OCI-LY3 (cell line): ENCODE results near the gene DCBLD1.

ENCODE experiments used
- H2AFZ ChIP-seq: fragments of 200-600, 300-600 bp; shearing (Covaris generic); 2 replicates; pipeline ENCODE4 v1.6.0; 2014; ENCODE audit warnings: antibody characterized with exemption, low read depth, low read length
- H3K27ac ChIP-seq: fragments of 200-600, 300-600 bp; sonication (generic); 2 replicates; pipeline ENCODE4 v1.5.1; 2014; ENCODE audit warnings: mild to moderate bottlenecking, low read length, moderate library complexity, mixed read lengths
- H3K27me3 ChIP-seq: fragments of 200-600, 300-600 bp; sonication (generic); 2 replicates; pipeline ENCODE4 v1.6.1; 2014; ENCODE audit warnings: low read depth, low read length, mixed read lengths
- H3K36me3 ChIP-seq: fragments of 200-600, 300-600 bp; sonication (generic); replicated peaks from 2 replicates; pipeline ENCODE3; 2014; ENCODE audit warnings: low read depth, low read length, mixed read lengths
- H3K4me1 ChIP-seq: fragments of 300-600, 200-600 bp; sonication (generic); 2 replicates; pipeline ENCODE4 v1.6.1; 2014; ENCODE audit warnings: low read length, mixed read lengths
- H3K4me2 ChIP-seq: fragments of 200-600, 300-600 bp; sonication (generic); 2 replicates; pipeline ENCODE4 v1.6.1; 2014; ENCODE audit warnings: low read length, mixed read lengths
- H3K4me3 ChIP-seq: fragments of 300-600, 200-600 bp; sonication (generic); 2 replicates; pipeline ENCODE4 v1.5.1; 2014; ENCODE audit warnings: antibody characterized with exemption, mild to moderate bottlenecking, low read length, moderate library complexity
- H3K79me2 ChIP-seq: fragments of 300-600, 200-600 bp; shearing (Covaris generic); 2 replicates; pipeline ENCODE4 v1.6.1; 2014; ENCODE audit warnings: mild to moderate bottlenecking, low read length, mixed read lengths
- H3K9ac ChIP-seq: fragments of 300-600, 200-600 bp; shearing (Covaris generic); 2 replicates; pipeline ENCODE4 v1.6.0; 2014; ENCODE audit warnings: mild to moderate bottlenecking, low read length, moderate library complexity
- H3K9me3 ChIP-seq: fragments of 200-600, 300-600 bp; shearing (Covaris generic); 2 replicates; pipeline ENCODE4 v1.6.1; 2014; ENCODE audit warnings: low read length, mixed read lengths; ENCODE audit not compliant: insufficient read depth
- H4K20me1 ChIP-seq: fragments of 200-600, 300-600 bp; sonication (generic); 2 replicates; pipeline ENCODE4 v1.6.1; 2016; ENCODE audit warnings: low read length, mixed read lengths; ENCODE audit not compliant: insufficient read depth
- EZH2phosphoT487 ChIP-seq: fragments of 200-600 bp; shearing (Covaris generic); IDR thresholded peaks from 2 replicates; pipeline ENCODE4 v1.6.1; 2018; ENCODE audit warnings: antibody characterized with exemption, mixed run types, low read depth
- TF ChIP-seq, protein P1 (sequence below): fragments of 200-600, 300-600 bp; sonication (generic); IDR thresholded peaks from 2 replicates; pipeline ENCODE4 v1.5.1; 2014; ENCODE audit warnings: antibody characterized with exemption, low read length, low read depth

The DCBLD1 gene

DNA sequence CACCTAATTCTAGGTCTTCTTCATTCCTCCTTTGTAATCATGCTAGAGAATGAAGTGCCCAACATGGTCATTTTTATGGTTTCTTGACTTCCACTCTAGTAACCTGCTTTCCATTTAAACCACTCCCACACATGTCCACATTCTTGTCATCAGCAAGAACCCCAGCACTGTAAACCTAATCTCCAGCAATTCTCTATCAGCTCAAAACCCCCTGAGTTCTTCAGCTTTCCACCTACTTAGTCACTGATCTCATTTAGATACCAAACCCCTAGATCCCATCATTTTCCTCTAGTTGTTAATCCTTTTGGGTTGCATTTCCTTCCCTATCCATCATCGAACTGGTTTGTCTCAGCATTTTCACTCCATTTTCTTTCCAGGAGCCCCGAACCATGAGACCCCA lies 70.1 kb downstream of the DCBLD1 start:
- Histone ChIP-seq H3K9ac (no peak overlapping the region), H3K36me3 (no peaks in the 10 kb centered on the region), H2AFZ (no peak overlapping the region), H4K20me1 (no peaks in the 10 kb centered on the region), H3K27me3 (no peaks in the 10 kb centered on the region), H3K4me1 (peaks cover 22% of the 10 kb centered on the region), H3K4me2 (no peak overlapping the region), H3K79me2 (no peaks in the 10 kb centered on the region), H3K27ac (no peak overlapping the region), H3K9me3 (no peaks in the 10 kb centered on the region), H3K4me3 (no peak overlapping the region)
- TF ChIP-seq, protein P1, sequence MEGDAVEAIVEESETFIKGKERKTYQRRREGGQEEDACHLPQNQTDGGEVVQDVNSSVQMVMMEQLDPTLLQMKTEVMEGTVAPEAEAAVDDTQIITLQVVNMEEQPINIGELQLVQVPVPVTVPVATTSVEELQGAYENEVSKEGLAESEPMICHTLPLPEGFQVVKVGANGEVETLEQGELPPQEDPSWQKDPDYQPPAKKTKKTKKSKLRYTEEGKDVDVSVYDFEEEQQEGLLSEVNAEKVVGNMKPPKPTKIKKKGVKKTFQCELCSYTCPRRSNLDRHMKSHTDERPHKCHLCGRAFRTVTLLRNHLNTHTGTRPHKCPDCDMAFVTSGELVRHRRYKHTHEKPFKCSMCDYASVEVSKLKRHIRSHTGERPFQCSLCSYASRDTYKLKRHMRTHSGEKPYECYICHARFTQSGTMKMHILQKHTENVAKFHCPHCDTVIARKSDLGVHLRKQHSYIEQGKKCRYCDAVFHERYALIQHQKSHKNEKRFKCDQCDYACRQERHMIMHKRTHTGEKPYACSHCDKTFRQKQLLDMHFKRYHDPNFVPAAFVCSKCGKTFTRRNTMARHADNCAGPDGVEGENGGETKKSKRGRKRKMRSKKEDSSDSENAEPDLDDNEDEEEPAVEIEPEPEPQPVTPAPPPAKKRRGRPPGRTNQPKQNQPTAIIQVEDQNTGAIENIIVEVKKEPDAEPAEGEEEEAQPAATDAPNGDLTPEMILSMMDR = no peak
- no peak for TF ChIP-seq EZH2phosphoT487

DNA sequence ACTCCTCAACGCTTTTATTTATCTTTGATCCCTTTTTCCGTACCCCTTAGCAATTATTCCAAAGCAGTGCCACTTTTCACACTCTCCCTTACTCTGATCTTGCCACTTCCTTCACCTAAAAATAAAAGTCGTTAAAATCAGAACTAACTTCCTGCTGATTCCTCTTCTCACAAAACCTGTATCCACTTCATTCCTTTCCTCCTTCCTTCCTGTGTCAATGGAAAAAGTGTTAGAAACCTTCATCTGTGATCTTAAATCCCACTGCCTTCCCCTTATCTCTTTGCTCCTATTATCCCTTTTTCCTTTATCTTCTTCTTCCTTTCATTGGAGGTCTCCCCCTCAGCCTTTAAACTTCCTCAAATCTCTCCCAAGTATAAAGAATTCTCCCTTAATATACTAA lies 70.7 kb downstream of the DCBLD1 start:
- peaks cover 22% of the 10 kb centered on the region for H3K4me1 ChIP-seq
- H3K4me3 ChIP-seq = no peak overlapping the region
- TF ChIP-seq EZH2phosphoT487 = no peak
- TF ChIP-seq, protein P1 = no peak
- no peaks in the 10 kb centered on the region for H3K36me3 ChIP-seq
- H3K27ac ChIP-seq = no peak overlapping the region
- H3K27me3 ChIP-seq = no peaks in the 10 kb centered on the region
- no peaks in the 10 kb centered on the region for H3K79me2 ChIP-seq
- no peak overlapping the region for H2AFZ ChIP-seq
- H3K4me2 ChIP-seq = no peak overlapping the region
- no peaks in the 10 kb centered on the region for H4K20me1 ChIP-seq
- no peaks in the 10 kb centered on the region for H3K9me3 ChIP-seq
- no peak overlapping the region for H3K9ac ChIP-seq

DNA sequence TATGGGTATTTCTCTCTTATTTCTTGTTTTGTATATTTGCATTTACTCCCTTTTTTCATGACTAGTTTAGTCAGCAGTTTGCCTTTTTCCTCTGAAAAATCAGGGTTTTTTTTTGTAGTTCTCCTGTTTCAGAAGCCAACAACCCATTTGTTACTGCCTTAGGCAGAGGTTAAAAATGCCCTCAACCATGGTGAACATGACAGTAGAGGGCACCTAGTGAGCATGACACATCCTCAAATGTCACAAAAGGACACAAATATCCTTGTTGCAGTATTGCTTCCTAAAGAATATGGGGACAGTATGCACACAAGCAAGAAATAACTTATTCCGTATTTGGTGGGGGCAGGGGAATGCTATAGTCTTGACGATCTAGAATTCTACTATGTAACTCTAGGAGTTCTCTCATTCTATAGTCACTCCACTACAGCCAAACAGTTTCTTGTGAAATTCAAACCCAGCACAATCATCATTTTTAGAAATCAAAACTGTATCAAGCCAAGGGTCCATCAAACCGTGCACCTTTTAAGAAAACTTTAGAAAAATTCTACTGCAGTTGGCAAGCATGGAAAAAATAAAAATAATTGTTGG lies 72.9 kb downstream of the DCBLD1 start:
- H3K4me3 ChIP-seq = no peak overlapping the region
- peak overlapping the region; percentile 10; the same call in 1 of the 2 replicates for H3K4me2 ChIP-seq

DNA sequence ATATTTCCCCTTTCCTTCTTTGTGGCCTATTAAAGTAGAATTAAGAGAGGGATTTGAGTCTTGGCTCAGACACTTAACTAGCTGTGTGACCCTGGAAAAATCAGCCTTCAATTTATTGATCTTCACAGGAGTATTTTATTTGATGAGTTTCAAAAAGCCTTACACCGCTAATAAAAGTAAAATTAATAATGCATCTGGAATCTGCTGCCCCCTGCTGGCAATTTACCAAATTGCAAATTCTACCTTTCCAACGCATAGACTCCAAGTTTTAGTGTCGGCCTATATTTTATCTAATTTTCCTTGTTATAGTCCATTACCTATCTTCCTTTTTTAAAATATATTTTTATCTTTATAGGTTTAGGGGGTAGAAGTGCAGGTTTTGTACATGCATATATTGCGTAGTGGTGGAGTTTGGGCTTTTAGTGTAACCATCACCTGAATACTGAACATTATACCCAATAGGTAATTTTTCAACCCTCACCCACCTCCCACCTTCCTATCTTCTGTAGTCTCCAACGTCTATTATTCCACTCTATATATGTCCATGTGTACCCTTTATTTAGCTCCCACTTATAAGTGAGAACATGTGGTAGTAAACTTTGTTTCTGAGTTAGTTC lies 73.5 kb downstream of the DCBLD1 start:
- H4K20me1 ChIP-seq = no peaks in the 10 kb centered on the region
- no peaks in the 10 kb centered on the region for H3K4me1 ChIP-seq
- H3K36me3 ChIP-seq = peaks cover 9% of the 10 kb centered on the region
- H3K79me2 ChIP-seq = no peaks in the 10 kb centered on the region
- H3K9ac ChIP-seq = no peak overlapping the region
- TF ChIP-seq, protein P1 = peak; percentile 64
- TF ChIP-seq EZH2phosphoT487 = no peak
- no peak overlapping the region for H3K4me3 ChIP-seq
- H3K27ac ChIP-seq = no peak overlapping the region
- H3K4me2 ChIP-seq = peak overlapping the region; percentile 10; the same call in 1 of the 2 replicates
- H3K9me3 ChIP-seq = no peaks in the 10 kb centered on the region
- H3K27me3 ChIP-seq = no peaks in the 10 kb centered on the region
- no peak overlapping the region for H2AFZ ChIP-seq

More for the DNA sequence above, 72.9 kb downstream of the DCBLD1 start:
- H3K27me3 ChIP-seq = no peaks in the 10 kb centered on the region
- no peak overlapping the region for H3K27ac ChIP-seq
- H3K4me1 ChIP-seq = peaks cover under 1% of the 10 kb centered on the region; the same call in 1 of the 2 replicates
- H3K9me3 ChIP-seq = no peaks in the 10 kb centered on the region
- no peaks in the 10 kb centered on the region for H3K79me2 ChIP-seq
- no peak overlapping the region for H3K9ac ChIP-seq
- H2AFZ ChIP-seq = no peak overlapping the region
- H4K20me1 ChIP-seq = no peaks in the 10 kb centered on the region
- TF ChIP-seq EZH2phosphoT487 = no peak
- TF ChIP-seq, protein P1 = no peak
- H3K36me3 ChIP-seq = peaks cover 6% of the 10 kb centered on the region
